Peyer's patch (tissue), 4 donors: ENCODE measurements around the gene SUN3. TPM values are rescaled to one million over a fixed set of nuclear protein-coding genes. Genes with fewer than 3 reads are reported as not detected.

ENCODE experiments used
- DNase-seq, 3 donors: peaks; one replicate each; pipeline ENCODE4 v3.0.0-alpha.2; 2017 to 2019
- H3K27ac ChIP-seq, 4 donors: fragments of 200-600 bp; sonication (generic); one replicate each; pipeline ENCODE4 v1.5.1; 2016 to 2019
- H3K27me3 ChIP-seq, 2 donors: fragments of 200-600 bp; sonication (generic); one replicate each; pipeline ENCODE4 v1.5.1; 2019
- H3K36me3 ChIP-seq, 3 donors: fragments of 200-600 bp; sonication (generic); one replicate each; pipeline ENCODE4 v1.5.1; 2016 to 2019
- H3K4me1 ChIP-seq, 4 donors: fragments of 200-600 bp; sonication (generic); one replicate each; pipeline ENCODE4 v1.5.1; 2016 to 2019
- H3K4me3 ChIP-seq, 4 donors: fragments of 200-600 bp; sonication (generic); 1 replicate in 3 of 4; 2 replicates in 1 of 4; pipeline ENCODE4 v1.5.1; 2016 to 2019; ENCODE audit warnings: mild to moderate bottlenecking in 1 of 4
- H3K9me3 ChIP-seq, 4 donors: fragments of 200-600 bp; sonication (generic); one replicate each; pipeline ENCODE4 v1.5.1; 2016 to 2019; ENCODE audit warnings: mild to moderate bottlenecking in 1 of 4
- CTCF ChIP-seq, 6 experiments: fragments of 450-650 bp in 4 of 6; fragments of 200-600 bp in 2 of 6; sonication (generic) in 1 of 6; IDR thresholded peaks; one replicate each; pipeline ENCODE4 v1.5.1; 2017 to 2019; ENCODE audit warnings: antibody characterized with exemption in 6 of 6, mild to moderate bottlenecking in 3 of 6, moderate library complexity in 1 of 6
- POLR2A ChIP-seq, 2 donors: fragments of 450-650 bp; IDR thresholded peaks; one replicate each; pipeline ENCODE4 v1.5.1; 2017; ENCODE audit warnings: antibody characterized with exemption in 2 of 2, mild to moderate bottlenecking in 2 of 2, moderate library complexity in 2 of 2
- total RNA-seq, 4 donors: library from RNA; depleted of rRNA; stranded (reverse); fragments of >200 nt; gene quantifications; one replicate each; pipeline ENCODE4 v1.1.0, GENCODE V29; 2016

The SUN3 gene
- total RNA-seq, 4 donors from 2014 or later: not detected

- Histone ChIP-seq H3K27me3 (no peaks in the 10 kb centered on the region), H3K36me3 (no peaks in the 10 kb centered on the region), H3K27ac (no peak overlapping the region), H3K4me3 (no peak overlapping the region), H3K4me1 (no peaks in the 10 kb centered on the region), H3K9me3 (no peaks in the 10 kb centered on the region)
- no peak for DNase-seq
- TF ChIP-seq POLR2A (IDR thresholded peaks at IDR 0.05): no peak
- TF ChIP-seq CTCF (IDR thresholded peaks at IDR 0.05): no peak
Measured at GRCh38 chr7:48059706-48060105, 30.8 kb upstream of the SUN3 start.

GRCh38 chr7:48058990-48059389 is 30.1 kb upstream of the SUN3 start:
- TF ChIP-seq POLR2A (IDR thresholded peaks at IDR 0.05) (no peak), CTCF (IDR thresholded peaks at IDR 0.05) (no peak)
- DNase-seq: no peak

GRCh38 chr7:48053736-48054135 is 24.8 kb upstream of the SUN3 start:
- Histone ChIP-seq H3K9me3 (no peaks in the 10 kb centered on the region), H3K27me3 (no peaks in the 10 kb centered on the region), H3K27ac (no peak overlapping the region), H3K4me1 (no peaks in the 10 kb centered on the region), H3K36me3 (no peaks in the 10 kb centered on the region), H3K4me3 (no peak overlapping the region)
- no peak for DNase-seq
- TF ChIP-seq CTCF (IDR thresholded peaks at IDR 0.05) (no peak), POLR2A (IDR thresholded peaks at IDR 0.05) (no peak)

More at GRCh38 chr7:48058990-48059389, 30.1 kb upstream of the SUN3 start:
- Histone ChIP-seq H3K4me1 (no peaks in the 10 kb centered on the region), H3K9me3 (no peaks in the 10 kb centered on the region), H3K27me3 (no peaks in the 10 kb centered on the region), H3K36me3 (no peaks in the 10 kb centered on the region), H3K4me3 (no peak overlapping the region), H3K27ac (no peak overlapping the region)

GRCh38 chr7:48052748-48053147 is 23.8 kb upstream of the SUN3 start:
- no peaks in the 10 kb centered on the region for H3K36me3 ChIP-seq
- TF ChIP-seq POLR2A (IDR thresholded peaks at IDR 0.05): no peak
- H3K27ac ChIP-seq: no peak overlapping the region
- H3K9me3 ChIP-seq: no peaks in the 10 kb centered on the region
- DNase-seq: no peak
- no peaks in the 10 kb centered on the region for H3K4me1 ChIP-seq
- no peaks in the 10 kb centered on the region for H3K27me3 ChIP-seq
- H3K4me3 ChIP-seq: no peak overlapping the region

GRCh38 chr7:48049850-48050249 is 20.9 kb upstream of the SUN3 start:
- H3K27me3 ChIP-seq: no peaks in the 10 kb centered on the region
- H3K9me3 ChIP-seq: no peaks in the 10 kb centered on the region
- no peaks in the 10 kb centered on the region for H3K36me3 ChIP-seq
- TF ChIP-seq POLR2A (IDR thresholded peaks at IDR 0.05) (no peak), CTCF (IDR thresholded peaks at IDR 0.05) (no peak)
- no peaks in the 10 kb centered on the region for H3K4me1 ChIP-seq
- no peak overlapping the region for H3K4me3 ChIP-seq
- DNase-seq: no peak
- no peak overlapping the region for H3K27ac ChIP-seq

- H3K9me3 ChIP-seq: no peaks in the 10 kb centered on the region
- H3K36me3 ChIP-seq: no peaks in the 10 kb centered on the region
- no peaks in the 10 kb centered on the region for H3K27me3 ChIP-seq
- no peak overlapping the region for H3K27ac ChIP-seq
- no peak for TF ChIP-seq POLR2A (IDR thresholded peaks at IDR 0.05)
- TF ChIP-seq CTCF (IDR thresholded peaks at IDR 0.05): no peak
- H3K4me3 ChIP-seq: no peak overlapping the region
- no peaks in the 10 kb centered on the region for H3K4me1 ChIP-seq
- no peak for DNase-seq
Measured at GRCh38 chr7:48048113-48048512, 19.2 kb upstream of the SUN3 start.
